H9 (cell line): ENCODE data around the gene LRP3. TPM values are rescaled to one million over a fixed set of nuclear protein-coding genes. Genes with fewer than 3 reads are reported as not detected.

Experiments used
- DNase-seq: peaks from one replicate; pipeline ENCODE4 v3.0.0-alpha.2; 2017
- H2AFZ ChIP-seq: one replicate; pipeline ENCODE4 v1.6.1; 2013; ENCODE audit warnings: mild to moderate bottlenecking, low read length, control low read depth, moderate library complexity
- H2AK5ac ChIP-seq: 2 replicates; pipeline ENCODE4 v1.6.1; 2013; ENCODE audit warnings: low read length, control low read depth, mixed read lengths; ENCODE audit not compliant: insufficient read length
- H2BK120ac ChIP-seq: one replicate; pipeline ENCODE4 v1.6.1; 2013; ENCODE audit warnings: low read depth, mild to moderate bottlenecking, low read length, control low read depth, inconsistent platforms; ENCODE audit not compliant: poor library complexity, severe bottlenecking
- H2BK12ac ChIP-seq: 2 replicates; pipeline ENCODE4 v1.6.1; 2013; ENCODE audit warnings: low read length, control low read depth, mixed read lengths, low read depth; ENCODE audit not compliant: insufficient read length
- H2BK15ac ChIP-seq: 2 replicates; pipeline ENCODE4 v1.6.1; 2013; ENCODE audit warnings: low read depth, low read length, control low read depth
- H2BK20ac ChIP-seq: one replicate; pipeline ENCODE4 v1.6.1; 2013; ENCODE audit warnings: low read depth, mild to moderate bottlenecking, low read length, control low read depth, inconsistent platforms; ENCODE audit not compliant: poor library complexity, severe bottlenecking
- H2BK5ac ChIP-seq: 2 replicates; pipeline ENCODE4 v1.6.1; 2013; ENCODE audit warnings: low read length, control low read depth, mixed read lengths; ENCODE audit not compliant: insufficient read length
- H3K14ac ChIP-seq: 2 replicates; pipeline ENCODE4 v1.6.1; 2013; ENCODE audit warnings: low read length, control low read depth; ENCODE audit not compliant: insufficient read depth
- H3K18ac ChIP-seq: 2 replicates; pipeline ENCODE4 v1.6.1; 2013; ENCODE audit warnings: low read depth, mild to moderate bottlenecking, mixed read lengths, low read length, control low read depth; ENCODE audit not compliant: insufficient read length
- H3K23ac ChIP-seq: 2 replicates; pipeline ENCODE4 v1.6.1; 2013; ENCODE audit warnings: low read length, control low read depth, mixed read lengths, low read depth; ENCODE audit not compliant: insufficient read length
- H3K23me2 ChIP-seq: 2 replicates; pipeline ENCODE4 v1.6.1; 2013; ENCODE audit warnings: low read depth, mild to moderate bottlenecking, mixed read lengths, low read length, control low read depth; ENCODE audit not compliant: insufficient read length, poor library complexity, severe bottlenecking
- H3K27ac ChIP-seq: 2 replicates; pipeline ENCODE4 v1.5.1; 2013; ENCODE audit warnings: low read length, control low read depth, mixed read lengths, low read depth; ENCODE audit not compliant: insufficient read length
- H3K27me3 ChIP-seq: 2 replicates; pipeline ENCODE4 v1.6.1; 2013; ENCODE audit warnings: low read length, control low read depth, inconsistent platforms; ENCODE audit not compliant: insufficient read depth
- H3K4ac ChIP-seq: 2 replicates; pipeline ENCODE4 v1.6.1; 2013; ENCODE audit warnings: low read depth, mild to moderate bottlenecking, control low read depth, inconsistent platforms, low read length, moderate library complexity
- H3K4me1 ChIP-seq: 2 replicates; pipeline ENCODE4 v1.6.1; 2013; ENCODE audit warnings: low read length, control low read depth, inconsistent platforms; ENCODE audit not compliant: insufficient read depth
- H3K4me2 ChIP-seq: 2 replicates; pipeline ENCODE4 v1.6.1; 2013; ENCODE audit warnings: low read length, control low read depth, mixed read lengths; ENCODE audit not compliant: insufficient read length, insufficient read depth
- H3K56ac ChIP-seq: 2 replicates; pipeline ENCODE4 v1.6.1; 2013; ENCODE audit warnings: low read depth, mild to moderate bottlenecking, mixed read lengths, low read length, control low read depth; ENCODE audit not compliant: insufficient read length
- H3K79me1 ChIP-seq: 2 replicates; pipeline ENCODE4 v1.6.1; 2013; ENCODE audit warnings: low read depth, mild to moderate bottlenecking, moderate library complexity, low read length, control low read depth, inconsistent platforms; ENCODE audit not compliant: insufficient read depth, poor library complexity, severe bottlenecking
- H3K79me2 ChIP-seq: 2 replicates; pipeline ENCODE4 v1.6.1; 2013; ENCODE audit warnings: low read length, control low read depth, inconsistent platforms; ENCODE audit not compliant: insufficient read depth
- H3K9ac ChIP-seq: 2 replicates; pipeline ENCODE4 v1.6.1; 2013; ENCODE audit warnings: low read length, control low read depth, mixed read lengths; ENCODE audit not compliant: insufficient read length; ENCODE audit errors: extremely low read depth
- H3K9me3 ChIP-seq: one replicate; pipeline ENCODE4 v1.6.1; 2013; ENCODE audit warnings: low read depth, low read length, inconsistent platforms; ENCODE audit not compliant: control insufficient read depth
- H3T11ph ChIP-seq: one replicate; pipeline ENCODE4 v1.6.1; 2013; ENCODE audit warnings: mild to moderate bottlenecking, low read length, control low read depth, inconsistent platforms
- H4K20me1 ChIP-seq: one replicate; pipeline ENCODE4 v1.6.1; 2013; ENCODE audit not compliant: control insufficient read depth, insufficient read length, insufficient read depth
- H4K5ac ChIP-seq: 2 replicates; pipeline ENCODE4 v1.6.1; 2013; ENCODE audit warnings: low read depth, mild to moderate bottlenecking, mixed read lengths, low read length, control low read depth; ENCODE audit not compliant: insufficient read length
- H4K8ac ChIP-seq: replicated peaks from 2 replicates; pipeline ENCODE4 v1.6.1; 2013; ENCODE audit warnings: low read length, control low read depth, mixed read lengths, low read depth; ENCODE audit not compliant: insufficient read length
- H4K91ac ChIP-seq: 2 replicates; pipeline ENCODE4 v1.6.1; 2013; ENCODE audit warnings: low read depth, mild to moderate bottlenecking, moderate library complexity, mixed read lengths, low read length, control low read depth; ENCODE audit not compliant: insufficient read length
- H3K27ac Mint-ChIP-seq, 3 experiments: 2 replicates in 2 of 3; 3 replicates in 1 of 3; pipeline ENCODE4 v1.8.0; 2020 to 2021; ENCODE audit warnings: mixed read lengths in 3 of 3, mild to moderate bottlenecking in 1 of 3, moderate library complexity in 1 of 3
- H3K27me3 Mint-ChIP-seq: 2 replicates; pipeline ENCODE4 v1.8.0; 2021; ENCODE audit warnings: low read depth, mild to moderate bottlenecking, moderate library complexity, mixed read lengths
- H3K36me3 Mint-ChIP-seq, 3 experiments: 2 replicates in 2 of 3; 3 replicates in 1 of 3; pipeline ENCODE4 v1.8.0; 2020 to 2021; ENCODE audit warnings: low read depth in 3 of 3, mixed read lengths in 3 of 3; ENCODE audit not compliant: insufficient read depth in 1 of 3
- H3K4me1 Mint-ChIP-seq, 2 experiments: 2 replicates each; pipeline ENCODE4 v1.8.0; 2020; ENCODE audit warnings: mixed read lengths in 2 of 2
- H3K4me3 Mint-ChIP-seq, 2 experiments: 2 replicates in 1 of 2; 3 replicates in 1 of 2; pipeline ENCODE4 v1.8.0; 2020 to 2021; ENCODE audit warnings: mild to moderate bottlenecking in 2 of 2, mixed read lengths in 2 of 2, moderate library complexity in 1 of 2
- H3K9me3 Mint-ChIP-seq, 2 experiments: 2 replicates in 1 of 2; 3 replicates in 1 of 2; pipeline ENCODE4 v1.8.0; 2020; ENCODE audit warnings: mild to moderate bottlenecking in 2 of 2, mixed read lengths in 2 of 2, moderate library complexity in 1 of 2
- CTCF ChIP-seq: fragments of 200-600 bp; sonication (generic); conservative IDR thresholded peaks from 3 replicates; pipeline ENCODE4 v1.8.0; 2021; ENCODE audit warnings: antibody characterized with exemption, mild to moderate bottlenecking
- whole genome bisulfite sequencing: extraction: QIAGEN DNeasy Blood & Tissue Kit; methylation state at CpG from one replicate; pipeline ENCODE4 v1.1.7; 2013; ENCODE audit warnings: missing lambda C conversion rate, low lambda C conversion rate, mixed read lengths; ENCODE audit not compliant: insufficient read length; ENCODE audit errors: extremely low coverage; 5-methylcytosine and 5-hydroxymethylcytosine counted together
- total RNA-seq: library from RNA; stranded (reverse); gene quantifications from 2 replicates; pipeline ENCODE4 v1.2.1, GENCODE V29; 2021

Gene LRP3
- total RNA-seq, 1 experiment from 2014 or later: 29.2 TPM

- Histone ChIP-seq H3T11ph (no peak overlapping the region), H4K8ac (no peak overlapping the region), H3K9me3 (no peaks in the 10 kb centered on the region), H3K9ac (no peak overlapping the region), H2BK20ac (no peak overlapping the region), H2BK15ac (no peak overlapping the region), H3K23ac (no peak overlapping the region), H3K79me1 (no peaks in the 10 kb centered on the region), H2AK5ac (no peak overlapping the region), H2BK5ac (no peak overlapping the region), H3K18ac (no peak overlapping the region), H4K20me1 (no peaks in the 10 kb centered on the region), H3K27me3 (0 out of 2 replicates have a peak, but pooled peaks cover 3% of the 10 kb centered on the region), H4K91ac (no peak overlapping the region), H3K79me2 (no peaks in the 10 kb centered on the region), H3K27ac (no peak overlapping the region), H2BK120ac (no peak overlapping the region), H3K4me1 (no peaks in the 10 kb centered on the region), H4K5ac (no peak overlapping the region), H2AFZ (no peak overlapping the region), H3K14ac (no peak overlapping the region), H3K23me2 (no peaks in the 10 kb centered on the region), H2BK12ac (no peak overlapping the region), H3K56ac (no peak overlapping the region), H3K4ac (no peak overlapping the region), H3K4me2 (no peak overlapping the region)
- peak; percentile 63 for DNase-seq
- peaks cover 22% of the 10 kb centered on the region for H3K27me3 Mint-ChIP-seq
- WGBS: no CpG with 5 or more reads among the region's 12 CpGs
- peak; percentile 67 for TF ChIP-seq CTCF
- no peaks in the 10 kb centered on the region for H3K9me3 Mint-ChIP-seq
- H3K27ac Mint-ChIP-seq: no peak overlapping the region
- no peak overlapping the region for H3K4me3 Mint-ChIP-seq
- peaks cover 8 to 16% of the 10 kb centered on the region in 2 experiments for H3K4me1 Mint-ChIP-seq
- H3K36me3 Mint-ChIP-seq: no peaks in the 10 kb centered on the region
Observed at GRCh38 chr19:33219261-33219815, 25.2 kb downstream of the LRP3 start.
